GM12874 (cell line): ENCODE measurements around the gene CAMKMT.

Experiments used
- CTCF ChIP-seq: IDR thresholded peaks from 2 replicates; pipeline ENCODE4 v1.5.1; 2011; ENCODE audit warnings: low read depth, mild to moderate bottlenecking, control low read depth, low read length, moderate library complexity; ENCODE audit not compliant: insufficient read depth

The CAMKMT gene

GRCh38 chr2:44361330-44362206 lies at the start of gene CAMKMT, which contains the start of gene PREPL:
Gene CAMKMT, plus strand, starts transcription at chr2:44361947.
Gene PREPL, minus strand, starts transcription at chr2:44361494. Its CDS starts 15,152 bp downstream, at chr2:44346342.
- no peak for TF ChIP-seq CTCF

- no peak for TF ChIP-seq CTCF
Measured at GRCh38 chr2:44314362-44314761, 47.4 kb upstream of the CAMKMT start.

- no peak for TF ChIP-seq CTCF
Measured at GRCh38 chr2:44315945-44316344, 45.8 kb upstream of the CAMKMT start.

GRCh38 chr2:44320832-44321231 lies 40.9 kb upstream of the CAMKMT start:
- no peak for TF ChIP-seq CTCF

- no peak for TF ChIP-seq CTCF
Measured at GRCh38 chr2:44321360-44321759, 40.4 kb upstream of the CAMKMT start.

- no peak for TF ChIP-seq CTCF
Measured at GRCh38 chr2:44324971-44325426, 36.7 kb upstream of the CAMKMT start.

- TF ChIP-seq CTCF, result no peak
Measured at GRCh38 chr2:44325897-44326296, 35.9 kb upstream of the CAMKMT start.
